Measurements from ENCODE around the gene CNBP. TPM values are rescaled to one million over a fixed set of nuclear protein-coding genes. Genes with fewer than 3 reads are reported as not detected.

The CNBP gene
- total RNA-seq, 2 donors from 2014 or later, result 284 to 343 TPM

DNA sequence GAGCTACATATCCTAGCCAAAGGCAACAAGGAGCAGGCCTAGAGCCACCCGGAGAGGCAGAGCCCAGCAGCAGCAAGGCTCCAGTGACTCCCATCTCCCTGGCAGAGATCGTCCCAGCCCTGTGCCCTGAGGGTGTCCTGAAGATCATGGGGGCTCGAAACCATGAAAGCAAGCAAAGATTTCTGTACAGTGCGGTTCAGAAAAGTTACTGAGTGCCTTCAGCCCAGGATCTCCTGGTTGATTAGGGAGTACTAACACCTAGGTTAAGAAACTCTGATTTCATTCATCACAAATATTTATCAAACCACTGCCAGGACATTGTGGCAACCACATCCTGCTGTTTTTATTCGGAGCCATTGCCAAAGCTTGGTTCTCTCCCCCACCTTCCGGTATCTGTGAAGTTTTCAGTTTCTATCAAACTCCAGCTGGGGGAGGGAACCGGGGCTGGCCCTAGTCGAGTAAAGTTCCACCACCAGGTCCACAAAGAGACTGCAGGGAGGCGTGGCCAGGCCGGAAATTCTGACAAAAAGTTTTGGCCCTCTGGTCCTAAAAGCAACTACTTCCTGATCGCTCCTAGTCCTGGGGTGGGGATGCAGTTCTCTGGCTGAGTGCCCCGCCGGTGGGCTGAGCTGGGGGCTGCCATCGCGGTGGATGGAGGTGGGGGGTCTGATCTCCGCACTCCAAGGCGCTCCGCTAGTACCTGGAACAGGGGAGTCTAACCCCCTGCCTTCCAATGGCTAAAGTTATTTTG is 63.3 kb downstream of the CNBP start:
- H3K27ac ChIP-seq (ENCODE audit: low read depth, low read length), result no peak overlapping the region
- H3K9ac ChIP-seq (ENCODE audit: extremely low read depth, low read length, poor library complexity, severe bottlenecking), result peak overlapping the region; percentile 74
- peak overlapping the region; percentile 89 for H3K4me3 ChIP-seq (ENCODE audit: low read length)
- Mint-ChIP-seq H3K27ac (peak overlapping the region; percentile 87), H3K27me3 (ENCODE audit: insufficient read depth) (no peaks in the 10 kb centered on the region), H3K36me3 (ENCODE audit: low read depth) (peaks cover 7% of the 10 kb centered on the region), H3K4me1 (peaks cover 54% of the 10 kb centered on the region), H3K4me3 (peak overlapping the region; percentile 83), H3K9me3 (no peaks in the 10 kb centered on the region)
- H3K4me1 ChIP-seq (ENCODE audit: control insufficient read depth, insufficient read depth, low read length), result peaks cover 30% of the 10 kb centered on the region
- DNase-seq, result peak; percentile 94
- no peaks in the 10 kb centered on the region for H3K27me3 ChIP-seq (ENCODE audit: control insufficient read depth, insufficient read depth, low read length, poor library complexity, severe bottlenecking)
- WGBS, 2 experiments (ENCODE audit: insufficient coverage in 1 of 2, insufficient read length in 1 of 2), result 6 to 29% methylated on average over 4 to 18 of the region's 18 CpGs
- H3K9me3 ChIP-seq (ENCODE audit: control insufficient read depth, low read length), result no peaks in the 10 kb centered on the region
- peaks cover 10% of the 10 kb centered on the region for H3K36me3 ChIP-seq (ENCODE audit: control insufficient read depth, insufficient read depth, low read length)
- TF ChIP-seq, protein P1, sequence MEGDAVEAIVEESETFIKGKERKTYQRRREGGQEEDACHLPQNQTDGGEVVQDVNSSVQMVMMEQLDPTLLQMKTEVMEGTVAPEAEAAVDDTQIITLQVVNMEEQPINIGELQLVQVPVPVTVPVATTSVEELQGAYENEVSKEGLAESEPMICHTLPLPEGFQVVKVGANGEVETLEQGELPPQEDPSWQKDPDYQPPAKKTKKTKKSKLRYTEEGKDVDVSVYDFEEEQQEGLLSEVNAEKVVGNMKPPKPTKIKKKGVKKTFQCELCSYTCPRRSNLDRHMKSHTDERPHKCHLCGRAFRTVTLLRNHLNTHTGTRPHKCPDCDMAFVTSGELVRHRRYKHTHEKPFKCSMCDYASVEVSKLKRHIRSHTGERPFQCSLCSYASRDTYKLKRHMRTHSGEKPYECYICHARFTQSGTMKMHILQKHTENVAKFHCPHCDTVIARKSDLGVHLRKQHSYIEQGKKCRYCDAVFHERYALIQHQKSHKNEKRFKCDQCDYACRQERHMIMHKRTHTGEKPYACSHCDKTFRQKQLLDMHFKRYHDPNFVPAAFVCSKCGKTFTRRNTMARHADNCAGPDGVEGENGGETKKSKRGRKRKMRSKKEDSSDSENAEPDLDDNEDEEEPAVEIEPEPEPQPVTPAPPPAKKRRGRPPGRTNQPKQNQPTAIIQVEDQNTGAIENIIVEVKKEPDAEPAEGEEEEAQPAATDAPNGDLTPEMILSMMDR (conservative IDR thresholded peaks at IDR 0.05), result peak; percentile 45

DNA sequence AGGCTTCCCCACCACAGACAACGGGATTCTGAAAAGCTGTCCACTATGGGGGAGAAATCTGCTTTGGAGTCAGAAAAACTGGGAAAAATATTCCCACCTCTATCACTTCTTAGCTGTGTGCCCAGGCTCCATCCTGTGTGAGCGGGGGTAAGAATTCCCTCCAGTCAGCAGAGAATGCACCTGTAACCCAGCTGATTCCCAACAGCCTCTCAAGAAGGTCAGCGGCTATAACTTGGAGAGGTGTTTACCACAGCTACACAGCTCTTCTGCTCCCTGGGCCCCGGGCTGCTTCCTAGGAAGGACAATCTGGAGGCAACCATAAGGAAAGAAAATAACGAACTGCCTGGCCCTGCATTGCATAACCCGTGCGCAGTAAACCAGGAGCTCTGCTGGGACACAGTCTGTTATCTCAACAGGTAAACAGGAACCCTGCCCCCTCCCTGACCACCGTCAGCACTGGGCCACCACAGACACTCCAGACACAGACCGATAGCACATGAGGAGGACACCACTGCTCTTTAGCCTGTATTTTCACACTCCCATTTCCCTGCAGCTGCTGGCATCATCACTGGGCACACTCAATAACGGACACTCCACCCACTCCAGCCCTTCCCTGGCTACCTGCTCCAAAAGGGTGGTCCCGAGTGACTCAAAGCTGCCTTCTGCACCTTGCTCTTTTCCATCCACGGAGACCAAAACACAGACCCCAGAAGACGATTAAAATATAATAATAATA is 64.2 kb downstream of the CNBP start:
- Mint-ChIP-seq H3K27ac (peak overlapping the region; percentile 87), H3K9me3 (no peaks in the 10 kb centered on the region), H3K4me3 (peak overlapping the region; percentile 83), H3K27me3 (ENCODE audit: insufficient read depth) (no peaks in the 10 kb centered on the region), H3K4me1 (peaks cover 60% of the 10 kb centered on the region), H3K36me3 (ENCODE audit: low read depth) (peaks cover 7% of the 10 kb centered on the region)
- TF ChIP-seq, protein P1 (conservative IDR thresholded peaks at IDR 0.05), result no peak
- Histone ChIP-seq H3K4me1 (ENCODE audit: control insufficient read depth, insufficient read depth, low read length) (peaks cover 30% of the 10 kb centered on the region), H3K9ac (ENCODE audit: extremely low read depth, low read length, poor library complexity, severe bottlenecking) (peak overlapping the region; percentile 74), H3K9me3 (ENCODE audit: control insufficient read depth, low read length) (no peaks in the 10 kb centered on the region), H3K27me3 (ENCODE audit: control insufficient read depth, insufficient read depth, low read length, poor library complexity, severe bottlenecking) (no peaks in the 10 kb centered on the region), H3K36me3 (ENCODE audit: control insufficient read depth, insufficient read depth, low read length) (peaks cover 13% of the 10 kb centered on the region), H3K4me3 (ENCODE audit: low read length) (peak overlapping the region; percentile 89), H3K27ac (ENCODE audit: low read depth, low read length) (no peak overlapping the region)
- 53 to 60% methylated on average over 8 to 13 of the region's 13 CpGs for WGBS, 2 experiments (ENCODE audit: insufficient coverage in 1 of 2, insufficient read length in 1 of 2)
- DNase-seq, result peak; percentile 64

DNA sequence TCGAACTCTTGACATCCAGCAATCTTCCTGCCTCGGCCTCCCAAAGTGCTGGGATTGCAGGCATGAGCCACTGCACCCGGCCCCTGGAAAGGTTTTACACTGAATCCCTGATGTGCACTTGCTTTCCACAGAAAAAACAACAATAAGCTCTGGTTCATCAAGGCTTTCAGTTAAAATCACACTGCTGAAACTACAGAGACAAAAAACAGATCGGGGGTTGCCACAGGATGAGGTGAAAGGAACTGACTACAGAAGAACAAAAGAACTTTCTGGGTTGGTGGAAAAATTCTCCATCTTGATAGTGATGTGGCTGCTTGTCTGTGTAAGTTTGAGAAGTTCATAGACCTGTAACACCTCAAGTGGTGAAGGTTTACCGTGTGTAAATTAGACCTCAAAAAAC is 65.0 kb downstream of the CNBP start:
- DNase-seq, result no peak
- no peak overlapping the region for H3K27ac ChIP-seq (ENCODE audit: low read depth, low read length)
- peak overlapping the region; percentile 89 for H3K4me3 ChIP-seq (ENCODE audit: low read length)
- Mint-ChIP-seq H3K27me3 (ENCODE audit: insufficient read depth) (no peaks in the 10 kb centered on the region), H3K27ac (peak overlapping the region; percentile 85), H3K9me3 (no peaks in the 10 kb centered on the region), H3K4me1 (peaks cover 65% of the 10 kb centered on the region), H3K36me3 (ENCODE audit: low read depth) (peaks cover 15% of the 10 kb centered on the region), H3K4me3 (peak overlapping the region; percentile 83)
- peaks cover 30% of the 10 kb centered on the region for H3K4me1 ChIP-seq (ENCODE audit: control insufficient read depth, insufficient read depth, low read length)
- 82 to 87% methylated on average over 5 of the region's 5 CpGs for WGBS, 2 experiments (ENCODE audit: insufficient coverage in 1 of 2, insufficient read length in 1 of 2)
- no peaks in the 10 kb centered on the region for H3K27me3 ChIP-seq (ENCODE audit: control insufficient read depth, insufficient read depth, low read length, poor library complexity, severe bottlenecking)
- no peaks in the 10 kb centered on the region for H3K9me3 ChIP-seq (ENCODE audit: control insufficient read depth, low read length)
- peak overlapping the region; percentile 74 for H3K9ac ChIP-seq (ENCODE audit: extremely low read depth, low read length, poor library complexity, severe bottlenecking)
- TF ChIP-seq, protein P1 (conservative IDR thresholded peaks at IDR 0.05), result no peak
- peaks cover 20% of the 10 kb centered on the region for H3K36me3 ChIP-seq (ENCODE audit: control insufficient read depth, insufficient read depth, low read length)

Other genes starting within 250 kb of the CNBP start
- gene CFAP92, start 189.8 kb downstream of the CNBP start, total RNA-seq, result 1 to 10 TPM; 1.3 to 3.0 TPM
- gene EFCC1, start 182.6 kb downstream of the CNBP start, total RNA-seq, result under 1 TPM; 0.31 to 0.93 TPM
- not detected for gene GP9, start 123.1 kb downstream of the CNBP start, total RNA-seq
- gene RAB43, start 62.1 kb downstream of the CNBP start, total RNA-seq, result 10 to 100 TPM; 34.5 to 38.1 TPM
- 10 to 100 TPM; 28.9 to 32.9 TPM for gene ISY1, start 22.8 kb downstream of the CNBP start, total RNA-seq
- 100 to 1,000 TPM; 151 to 193 TPM for gene COPG1, start 65.7 kb upstream of the CNBP start, total RNA-seq
- gene HMCES, start 95.0 kb upstream of the CNBP start, total RNA-seq, result 10 to 100 TPM; 42.9 to 46.9 TPM
- gene EFCAB12, start 244.7 kb upstream of the CNBP start, total RNA-seq, result under 1 TPM; 0.33 to 0.73 TPM